CD14-positive monocyte (primary cell): ENCODE data around the gene RAB4B. TPM values are rescaled to one million over a fixed set of nuclear protein-coding genes. Genes with fewer than 3 reads are reported as not detected.
"Not testable (repeated sequence)": the region's sequence is repeated elsewhere in the genome, so short reads cannot be mapped to it uniquely, and the experiment has no call there.

Experiments used
- DNase-seq, 3 donors: peaks; one replicate each; pipeline ENCODE4 v3.0.0-alpha.2; 2011 to 2022
- H2AFZ ChIP-seq: 2 replicates; pipeline ENCODE4 v1.6.0; 2012; ENCODE audit warnings: mild to moderate bottlenecking, low read depth, low read length, inconsistent platforms; ENCODE audit not compliant: insufficient read depth, poor library complexity, severe bottlenecking
- H3K27ac ChIP-seq, 2 donors: 1 replicate in 1 of 2; 2 replicates in 1 of 2; pipeline ENCODE4 v1.5.1; 2012 to 2013; ENCODE audit warnings: low read length in 2 of 2, control low read depth in 1 of 2, inconsistent platforms in 1 of 2, low read depth in 1 of 2, mild to moderate bottlenecking in 1 of 2
- H3K27me3 ChIP-seq, 2 donors: one replicate each; pipeline versions ENCODE4 v1.6.0 to v1.6.1; 2011 to 2013; ENCODE audit warnings: low read length in 2 of 2; ENCODE audit not compliant: control insufficient read depth in 2 of 2, insufficient read depth in 2 of 2
- H3K36me3 ChIP-seq, 2 donors: replicated peaks in 1 of 2; 1 replicate in 1 of 2; 2 replicates in 1 of 2; pipeline versions ENCODE4 v1.5.1 to v1.6.1; 2012 to 2013; ENCODE audit warnings: low read length in 2 of 2, control low read depth in 1 of 2, inconsistent platforms in 1 of 2, mild to moderate bottlenecking in 1 of 2; ENCODE audit not compliant: insufficient read depth in 2 of 2, control insufficient read depth in 1 of 2
- H3K4me1 ChIP-seq, 2 donors: 1 replicate in 1 of 2; 2 replicates in 1 of 2; pipeline versions ENCODE4 v1.5.1 to v1.6.1; 2012 to 2013; ENCODE audit warnings: low read length in 2 of 2, control low read depth in 1 of 2, inconsistent platforms in 1 of 2, mild to moderate bottlenecking in 1 of 2, moderate library complexity in 1 of 2; ENCODE audit not compliant: insufficient read depth in 2 of 2, control insufficient read depth in 1 of 2
- H3K4me2 ChIP-seq: replicated peaks from 2 replicates; pipeline ENCODE3; 2012; ENCODE audit warnings: low read length, moderate library complexity, mild to moderate bottlenecking; ENCODE audit not compliant: poor library complexity, severe bottlenecking; ENCODE audit errors: extremely low read depth
- H3K4me3 ChIP-seq, 3 experiments: fragments of 200-600 bp in 1 of 3; sonication (generic) in 1 of 3; replicated peaks in 1 of 3; 1 replicate in 2 of 3; 2 replicates in 1 of 3; pipeline ENCODE4 v1.5.1; 2011 to 2013; ENCODE audit warnings: low read length in 3 of 3, mild to moderate bottlenecking in 3 of 3, control low read depth in 2 of 3, low read depth in 2 of 3, inconsistent platforms in 1 of 3, moderate library complexity in 1 of 3
- H3K79me2 ChIP-seq: 2 replicates; pipeline ENCODE4 v1.6.0; 2012; ENCODE audit warnings: mild to moderate bottlenecking, control low read depth, inconsistent platforms, low read length, moderate library complexity; ENCODE audit not compliant: insufficient read depth
- H3K9ac ChIP-seq: 2 replicates; pipeline ENCODE4 v1.6.0; 2017; ENCODE audit warnings: low read length, mild to moderate bottlenecking; ENCODE audit not compliant: insufficient read depth, poor library complexity, severe bottlenecking
- H3K9me3 ChIP-seq, 2 donors: replicated peaks in 1 of 2; 1 replicate in 1 of 2; 2 replicates in 1 of 2; pipeline versions ENCODE4 v1.5.1 to v1.6.1; 2012 to 2013; ENCODE audit warnings: low read length in 2 of 2, control low read depth in 1 of 2; ENCODE audit not compliant: control insufficient read depth in 1 of 2, insufficient read depth in 1 of 2
- H4K20me1 ChIP-seq: 2 replicates; pipeline ENCODE4 v1.6.0; 2012; ENCODE audit warnings: mild to moderate bottlenecking, low read length, control low read depth, moderate library complexity; ENCODE audit not compliant: insufficient read depth
- H3K27ac Mint-ChIP-seq, 7 donors: one replicate each; pipeline ENCODE4 v1.8.0; 2020; ENCODE audit warnings: mild to moderate bottlenecking in 7 of 7, mixed read lengths in 7 of 7, moderate library complexity in 6 of 7, inconsistent platforms in 2 of 7
- H3K27me3 Mint-ChIP-seq, 3 donors: one replicate each; pipeline ENCODE4 v1.8.0; 2021 to 2022; ENCODE audit warnings: low read depth in 3 of 3, mild to moderate bottlenecking in 3 of 3, mixed read lengths in 3 of 3, moderate library complexity in 3 of 3, inconsistent platforms in 1 of 3
- H3K36me3 Mint-ChIP-seq, 2 donors: one replicate each; pipeline ENCODE4 v1.8.0; 2020; ENCODE audit warnings: mixed read lengths in 2 of 2, inconsistent platforms in 1 of 2, mild to moderate bottlenecking in 1 of 2
- H3K4me1 Mint-ChIP-seq: one replicate; pipeline ENCODE4 v1.8.0; 2020; ENCODE audit warnings: mild to moderate bottlenecking, mixed read lengths
- H3K4me3 Mint-ChIP-seq, 2 donors: one replicate each; pipeline ENCODE4 v1.8.0; 2020; ENCODE audit warnings: mild to moderate bottlenecking in 2 of 2, mixed read lengths in 2 of 2, moderate library complexity in 1 of 2
- H3K9me3 Mint-ChIP-seq, 7 donors: one replicate each; pipeline ENCODE4 v1.8.0; 2020 to 2022; ENCODE audit warnings: mixed read lengths in 7 of 7, mild to moderate bottlenecking in 6 of 7, moderate library complexity in 6 of 7, inconsistent platforms in 2 of 7
- CTCF ChIP-seq: fragments of 200-600 bp; IDR thresholded peaks from one replicate; pipeline ENCODE4 v1.8.0; 2022; ENCODE audit warnings: antibody characterized with exemption, mild to moderate bottlenecking
- WGBS: methylation state at CpG from one replicate; pipeline ENCODE4 v1.1.5; 2013; ENCODE audit warnings: missing lambda C conversion rate; ENCODE audit not compliant: insufficient coverage; 5-methylcytosine and 5-hydroxymethylcytosine counted together
- intact Hi-C, 2 donors: fragments of 100-400 bp; cut with micrococcal nuclease; formaldehyde crosslinking; loops; one replicate each; pipeline versions ENCODE4 v1.15.0 to v1.15.1; 2023
- polyA minus RNA-seq: library from RNA; depleted of rRNA, polyadenylated mRNA; stranded (reverse); fragments of >200 nt; gene quantifications from 2 replicates; pipeline ENCODE4 v1.2.3, GENCODE V29; 2012
- polyA plus RNA-seq, 3 donors: library from polyadenylated mRNA; depleted of rRNA in 1 of 3; unstranded in 2 of 3; stranded (reverse) in 1 of 3; fragments of 300-500 nt in 2 of 3; fragments of >200 nt in 1 of 3; fragmentation: Illumina TruSeq in 2 of 3; gene quantifications; 1 replicate in 2 of 3; 2 replicates in 1 of 3; pipeline ENCODE4 v1.2.3, GENCODE V29; 2012 to 2021
- total RNA-seq, 12 experiments: library from RNA in 1 of 12; stranded (reverse) in 1 of 12; fragments of 120-200 nt in 1 of 12; gene quantifications; one replicate each; pipeline ENCODE4 v1.2.4 and lab custom pipeline; 2013 to 2026; ENCODE audit warnings: mixed read lengths in 6 of 12, inconsistent platforms in 1 of 12

The RAB4B gene
- 59.6 TPM for total RNA-seq (2013)
- polyA plus RNA-seq (100 to 1,000 TPM in 2 of 3 donors, 10 to 100 TPM in 1; 89.4 to 132 (median 108) TPM), polyA minus RNA-seq (34.2 and 63.2 TPM in 2 replicates), total RNA-seq (lab: John Stamatoyannopoulos, UW) (0.17 to 2.6 (median 1.1) reads per million in 11 experiments)

- intact Hi-C loops, result loop anchor here in 1 of 2 donors (1.0 to 5.0 kb wide), 4 partner anchors 20 to 63 kb away; partner anchors contain the start of gene SNRPA
- DNase-seq, result peak; percentile 99 to 100 (median 99)
- H3K27ac ChIP-seq, result peak within 1 kb of the TSS; percentile 95 to 97
- Mint-ChIP-seq H3K27me3 (peaks cover 0 to 1% (median 0%) of the 10 kb centered on the region in 3 donors), H3K4me1 (peaks cover 33% of the 10 kb centered on the region), H3K27ac (peak within 1 kb of the TSS; percentile 97 to 100 (median 99)), H3K36me3 (peaks cover 24 to 36% of the 10 kb centered on the region in 2 donors), H3K4me3 (peak within 1 kb of the TSS; percentile 94 to 97), H3K9me3 (peaks cover 0 to 1% (median 0%) of the 10 kb centered on the region in 7 donors)
- H3K4me3 ChIP-seq, result peak within 1 kb of the TSS; percentile 69 to 89 (median 85)
- H3K9ac ChIP-seq, result peak within 1 kb of the TSS; percentile 78
- H3K27me3 ChIP-seq, result no peaks in the 10 kb centered on the region
- H3K9me3 ChIP-seq, result no peaks in the 10 kb centered on the region
- H3K4me2 ChIP-seq, result peak within 1 kb of the TSS; percentile 93
- peaks cover 19 to 24% of the 10 kb centered on the region in 2 donors for H3K4me1 ChIP-seq
- WGBS, result under 1% methylated on average over 54 of the region's 56 CpGs
- no peak for TF ChIP-seq CTCF
- H3K79me2 ChIP-seq, result peaks cover 21% of the 10 kb centered on the region
- H4K20me1 ChIP-seq, result peaks cover 25% of the 10 kb centered on the region
- peak within 1 kb of the TSS; percentile 79 for H2AFZ ChIP-seq
- peaks cover 3 to 22% of the 10 kb centered on the region in 2 donors for H3K36me3 ChIP-seq
Observed at GRCh38 chr19:40777937-40778705, at the start of gene RAB4B. Gene RAB4B, plus strand, starts transcription at chr19:40778247. Its CDS starts 129 bp downstream, at chr19:40778376.

GRCh38 chr19:40730065-40730464 lies 48.0 kb upstream of the RAB4B start:
- H3K27ac Mint-ChIP-seq, H3K27ac ChIP-seq, H3K4me3 Mint-ChIP-seq, H3K4me3 ChIP-seq, H3K27me3 Mint-ChIP-seq, H3K4me1 ChIP-seq, H4K20me1 ChIP-seq, H3K4me2 ChIP-seq, H3K4me1 Mint-ChIP-seq, DNase-seq, H3K9me3 Mint-ChIP-seq, H3K79me2 ChIP-seq, intact Hi-C loops, H2AFZ ChIP-seq, H3K27me3 ChIP-seq, H3K9ac ChIP-seq, H3K9me3 ChIP-seq: not testable (repeated sequence)
- H3K36me3 Mint-ChIP-seq, result peaks cover 76 to 94% of the 10 kb centered on the region in 2 donors
- WGBS, result 100% methylated on average over 3 of the region's 5 CpGs
- H3K36me3 ChIP-seq, result peaks cover 70 to 98% of the 10 kb centered on the region in 2 donors

GRCh38 chr19:40732304-40732703 lies 45.7 kb upstream of the RAB4B start:
- DNase-seq, H3K4me1 Mint-ChIP-seq, H3K4me3 ChIP-seq, H3K27ac Mint-ChIP-seq, H3K4me3 Mint-ChIP-seq, H3K27me3 ChIP-seq, H2AFZ ChIP-seq, H3K9me3 ChIP-seq, H3K27me3 Mint-ChIP-seq, H3K4me1 ChIP-seq, H4K20me1 ChIP-seq, H3K27ac ChIP-seq, intact Hi-C loops, H3K9me3 Mint-ChIP-seq, H3K9ac ChIP-seq, H3K79me2 ChIP-seq, H3K4me2 ChIP-seq: not testable (repeated sequence)
- peaks cover 82 to 99% of the 10 kb centered on the region in 2 donors for H3K36me3 Mint-ChIP-seq
- whole genome bisulfite sequencing, result 98% methylated on average over 7 of the region's 16 CpGs
- peaks cover 71 to 100% of the 10 kb centered on the region in 2 donors for H3K36me3 ChIP-seq
